Stimulated activated effector memory CD8-positive, alpha-beta T cell treated with anti-CD3 and anti-CD28 coated beads, Interleukin-12 subunit alpha, Interleukin-12 subunit beta, amount 100 ng/mL, for 72 hours (primary cell): Measurements from ENCODE around the gene ZNF777.
"Not testable (repeated sequence)": the region's sequence is repeated elsewhere in the genome, so short reads cannot be mapped to it uniquely, and the experiment has no call there.

Experiments used
- ATAC-seq: fragments of 150-1000 bp; cut with Tn5 transposase; 2 replicates; pipeline ENCODE4 v1.10.0; 2021
- DNase-seq, 2 donors: peaks; one replicate each; pipeline ENCODE4 v3.0.0; 2021 to 2022; ENCODE audit warnings: low spot score in 2 of 2
- H3K27ac Mint-ChIP-seq: one replicate; pipeline ENCODE4 v1.8.0; 2022; ENCODE audit warnings: mild to moderate bottlenecking, mixed read lengths
- H3K36me3 Mint-ChIP-seq: one replicate; pipeline ENCODE4 v1.8.0; 2022; ENCODE audit warnings: mild to moderate bottlenecking, mixed read lengths
- H3K4me1 Mint-ChIP-seq: one replicate; pipeline ENCODE4 v1.8.0; 2022; ENCODE audit warnings: mixed read lengths
- H3K4me3 Mint-ChIP-seq: one replicate; pipeline ENCODE4 v1.8.0; 2022; ENCODE audit warnings: mild to moderate bottlenecking, mixed read lengths
- H3K9me3 Mint-ChIP-seq: one replicate; pipeline ENCODE4 v1.8.0; 2022; ENCODE audit warnings: mixed read lengths

ZNF777 gene

DNA sequence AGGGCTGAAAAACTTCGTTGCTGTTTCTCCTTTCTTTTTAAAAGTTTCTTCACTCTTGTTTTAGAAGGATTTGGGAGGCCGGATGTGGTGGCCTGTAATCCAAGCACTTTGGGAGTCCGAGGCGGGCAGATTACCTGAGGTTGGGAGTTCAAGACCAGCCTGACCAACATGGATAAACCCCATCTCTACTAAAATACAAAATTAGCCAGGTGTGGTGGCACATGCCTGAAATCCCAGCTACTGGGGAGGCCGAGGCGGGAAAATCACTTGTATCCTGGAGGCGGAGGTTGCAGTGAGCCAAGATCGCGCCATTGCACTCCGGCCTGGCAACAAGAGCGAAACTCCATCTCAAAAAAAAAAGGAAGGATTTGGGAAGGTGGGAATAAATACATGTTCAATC, 14.8 kb downstream of the ZNF777 start:
- H3K4me1 Mint-ChIP-seq, result peaks cover 12% of the 10 kb centered on the region
- not testable (repeated sequence) for H3K9me3 Mint-ChIP-seq, ATAC-seq

DNA sequence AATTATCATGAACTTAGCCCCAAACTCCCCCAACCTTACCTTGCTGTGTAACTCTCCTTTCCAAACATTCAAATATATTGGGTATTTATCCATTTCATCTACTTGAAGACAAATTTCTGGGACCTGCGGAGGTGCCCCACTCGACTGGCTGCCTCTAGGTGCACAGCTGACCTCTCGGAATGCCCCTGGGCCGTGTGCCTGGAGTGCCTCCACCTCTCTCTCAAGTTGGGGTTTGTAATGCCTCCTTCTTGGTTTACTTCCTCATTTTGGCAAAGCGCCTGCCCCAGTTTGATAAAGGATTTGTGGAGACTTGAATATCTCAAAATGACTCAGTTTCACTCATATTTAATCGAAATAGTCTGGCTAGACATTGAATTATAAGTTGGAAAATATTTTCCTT, 16.6 kb downstream of the ZNF777 start:
- ATAC-seq (no peak), DNase-seq (peak in 1 of 2 donors; percentile 22)
- H3K4me1 Mint-ChIP-seq, result peaks cover 26% of the 10 kb centered on the region
- H3K4me3 Mint-ChIP-seq, result no peak overlapping the region
- no peak overlapping the region for H3K27ac Mint-ChIP-seq
- peaks cover 69% of the 10 kb centered on the region for H3K36me3 Mint-ChIP-seq
- no peaks in the 10 kb centered on the region for H3K9me3 Mint-ChIP-seq

More for the DNA sequence above, 14.8 kb downstream of the ZNF777 start:
- DNase-seq, result peak in 1 of 2 donors; percentile 34
- peak overlapping the region; percentile 75 for H3K27ac Mint-ChIP-seq
- peaks cover 86% of the 10 kb centered on the region for H3K36me3 Mint-ChIP-seq
- H3K4me3 Mint-ChIP-seq, result not testable (repeated sequence)

DNA sequence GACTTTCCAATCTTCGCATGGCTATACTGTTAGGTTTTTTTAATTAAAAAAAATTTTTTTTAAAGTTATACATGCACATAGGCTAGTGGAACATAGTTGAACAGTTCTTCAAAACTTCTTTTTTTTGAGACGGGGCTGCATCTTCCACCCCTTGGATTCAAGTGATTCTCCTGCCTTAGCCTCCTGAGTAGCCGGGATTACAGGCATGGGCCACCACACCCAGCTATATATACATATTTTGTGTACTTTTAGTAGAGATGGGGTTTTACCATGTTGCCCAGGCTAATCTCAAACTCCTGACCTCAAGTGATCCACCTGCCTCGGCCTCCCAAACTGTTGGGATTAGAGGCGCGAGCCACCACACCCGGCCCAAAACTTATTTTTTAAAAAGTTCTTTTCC, 17.3 kb downstream of the ZNF777 start:
- DNase-seq (peak in 1 of 2 donors; percentile 12), ATAC-seq (no peak)
- no peak overlapping the region for H3K27ac Mint-ChIP-seq
- peaks cover 32% of the 10 kb centered on the region for H3K4me1 Mint-ChIP-seq
- H3K36me3 Mint-ChIP-seq, result peaks cover 65% of the 10 kb centered on the region
- no peaks in the 10 kb centered on the region for H3K9me3 Mint-ChIP-seq
- H3K4me3 Mint-ChIP-seq, result no peak overlapping the region

DNA sequence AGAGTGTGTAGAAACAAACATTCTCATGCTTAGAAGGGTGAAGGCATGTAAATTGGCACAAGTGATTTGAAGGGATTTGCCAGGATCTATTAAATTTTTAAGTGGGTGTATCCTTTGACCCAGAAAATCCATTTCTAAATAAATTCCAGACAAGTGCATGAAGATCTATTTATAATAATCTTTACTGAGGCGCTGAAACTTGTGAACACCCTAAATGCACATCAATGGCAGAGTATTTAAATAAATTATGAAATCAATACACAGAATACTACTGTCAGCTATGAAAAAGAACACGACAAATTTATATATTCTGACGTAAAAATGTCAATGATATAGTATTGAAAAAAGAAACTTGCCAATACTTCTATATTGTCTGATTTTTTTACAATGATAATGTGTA, 17.9 kb downstream of the ZNF777 start:
- DNase-seq (no peak), ATAC-seq (no peak)
- Mint-ChIP-seq H3K36me3 (peaks cover 68% of the 10 kb centered on the region), H3K4me1 (peaks cover 32% of the 10 kb centered on the region), H3K4me3 (no peak overlapping the region), H3K27ac (no peak overlapping the region), H3K9me3 (no peaks in the 10 kb centered on the region)

DNA sequence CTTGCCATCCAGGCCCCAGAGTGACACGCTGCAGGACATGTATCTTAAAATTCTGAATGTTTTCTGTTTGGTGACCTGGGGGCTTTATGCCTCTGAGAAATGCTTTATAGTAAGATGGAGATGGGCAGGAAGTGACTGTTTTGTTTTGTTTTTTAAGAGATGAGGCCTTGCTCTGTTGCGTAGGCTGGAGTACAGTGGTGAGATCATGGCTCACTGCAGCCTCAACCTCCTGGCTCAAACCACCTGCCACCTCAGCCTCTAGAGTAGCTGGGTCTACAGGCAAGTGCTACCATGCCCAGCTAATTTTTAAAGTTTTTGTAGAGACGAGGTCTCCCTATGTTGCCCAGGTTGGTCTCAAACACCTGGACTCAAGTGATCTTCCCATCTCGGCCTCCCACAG, 20.6 kb downstream of the ZNF777 start:
- DNase-seq (no peak), ATAC-seq (peak; percentile 99)
- H3K27ac Mint-ChIP-seq, result peak overlapping the region; percentile 76
- H3K4me1 Mint-ChIP-seq, result peaks cover 21% of the 10 kb centered on the region
- H3K9me3 Mint-ChIP-seq, result no peaks in the 10 kb centered on the region
- peaks cover 68% of the 10 kb centered on the region for H3K36me3 Mint-ChIP-seq
- H3K4me3 Mint-ChIP-seq, result no peak overlapping the region

DNA sequence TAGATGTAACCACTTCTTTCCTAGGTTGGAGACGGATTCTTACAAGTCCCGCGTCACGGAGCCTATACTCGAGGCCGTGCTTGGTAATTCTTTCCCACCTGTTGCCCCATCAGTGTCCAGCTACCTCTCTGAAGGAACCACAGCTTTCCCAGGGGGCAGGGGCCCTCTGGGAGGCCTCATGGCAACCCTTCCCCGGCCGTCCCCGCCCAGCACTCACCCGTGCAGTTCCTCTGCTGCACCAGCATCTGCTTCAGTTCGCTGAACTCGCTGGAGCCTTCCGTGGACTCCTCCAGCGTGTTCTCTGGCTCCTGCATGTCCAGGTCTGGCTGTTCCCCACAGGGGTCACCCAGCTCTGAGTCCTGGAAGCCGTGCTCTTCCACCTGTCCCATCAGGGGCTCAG, 24.5 kb downstream of the ZNF777 start:
- DNase-seq, result no peak
- Mint-ChIP-seq H3K4me3 (no peak overlapping the region), H3K4me1 (peaks cover 21% of the 10 kb centered on the region), H3K9me3 (no peaks in the 10 kb centered on the region), H3K36me3 (peaks cover 69% of the 10 kb centered on the region), H3K27ac (no peak overlapping the region)
- no peak for ATAC-seq

DNA sequence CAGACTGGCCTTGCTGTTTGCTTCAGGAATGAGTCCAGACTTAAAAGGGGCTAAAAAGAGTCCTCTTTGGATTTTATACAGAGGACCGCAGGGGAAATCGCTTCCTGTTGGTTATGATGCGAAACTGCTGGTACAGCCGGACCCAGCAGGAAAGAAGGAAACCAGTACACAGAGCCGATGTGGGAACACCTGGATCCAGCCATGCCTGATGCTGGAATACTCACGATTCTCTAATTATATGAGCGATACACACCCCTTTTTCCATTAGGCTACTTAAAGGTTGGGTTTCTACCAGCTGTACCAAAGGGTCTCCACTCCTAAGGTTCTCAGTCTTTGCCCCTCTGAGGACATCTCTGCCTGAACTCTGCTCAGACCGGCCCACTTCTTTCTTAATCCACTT, 27.7 kb downstream of the ZNF777 start:
- Mint-ChIP-seq H3K9me3 (no peaks in the 10 kb centered on the region), H3K4me3 (no peak overlapping the region), H3K4me1 (peaks cover 8% of the 10 kb centered on the region), H3K36me3 (peaks cover 67% of the 10 kb centered on the region), H3K27ac (peak overlapping the region; percentile 43)
- no peak for DNase-seq
- ATAC-seq, result no peak

DNA sequence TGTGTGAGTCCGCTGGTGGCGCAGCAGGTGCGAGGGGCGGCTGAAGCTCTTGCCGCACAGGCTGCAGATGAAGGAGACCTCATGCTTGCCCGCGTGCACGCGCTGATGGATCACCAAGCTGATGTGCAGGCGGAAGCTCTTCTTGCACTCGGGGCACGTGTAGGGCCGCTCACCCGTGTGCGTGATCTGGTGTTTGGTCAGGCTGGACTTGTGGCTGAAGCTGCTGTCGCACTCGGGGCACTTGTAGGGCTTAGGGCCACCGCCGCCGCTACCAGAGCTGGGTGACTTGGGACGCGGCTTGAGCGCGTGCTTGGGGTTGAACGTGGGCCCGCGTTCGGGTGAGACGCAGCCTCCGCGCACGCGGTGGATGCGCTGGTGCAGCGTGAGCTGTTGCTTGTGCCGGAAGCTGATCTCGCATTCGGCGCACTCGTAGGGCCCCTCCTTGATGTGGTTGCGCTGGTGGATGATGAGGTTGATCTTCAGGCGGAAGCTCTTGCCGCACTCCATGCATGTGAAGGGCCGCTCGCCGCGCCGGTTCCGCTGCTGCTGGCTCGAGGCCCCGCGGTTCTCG, 28.7 kb downstream of the ZNF777 start:
- H3K36me3 Mint-ChIP-seq, result peaks cover 58% of the 10 kb centered on the region
- ATAC-seq, result no peak

DNA sequence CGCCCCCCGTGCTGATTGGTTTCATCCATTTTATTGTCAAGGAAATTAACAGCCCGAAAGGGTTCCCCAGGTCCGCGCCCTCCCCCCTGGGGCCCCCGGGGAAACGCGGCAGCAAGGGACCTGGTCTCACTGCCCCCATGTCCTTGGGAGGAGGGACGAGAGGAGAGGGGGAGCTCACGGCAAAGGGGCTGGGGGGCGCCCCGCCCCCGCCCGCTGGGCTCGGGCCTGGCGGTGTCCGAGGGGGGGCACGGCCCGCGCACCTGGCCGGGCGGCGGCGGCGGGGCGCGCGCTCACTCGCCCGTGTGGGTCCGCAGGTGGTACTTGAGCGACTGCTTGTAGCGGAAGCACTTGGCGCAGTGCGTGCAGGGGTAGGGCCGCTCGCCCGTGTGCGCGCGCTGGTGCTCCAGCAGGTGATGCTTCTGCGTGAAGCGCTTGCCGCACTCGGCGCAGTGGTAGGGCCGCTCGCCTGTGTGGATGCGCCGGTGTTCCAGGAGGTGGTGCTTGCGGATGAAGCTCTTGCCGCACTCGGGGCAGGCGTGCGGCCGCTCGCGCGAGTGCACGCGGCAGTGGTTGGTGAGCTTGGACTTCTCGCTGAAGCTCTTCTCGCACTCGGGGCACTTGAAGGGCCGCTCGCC, 29.3 kb downstream of the ZNF777 start:
- no peak for ATAC-seq
- Mint-ChIP-seq H3K9me3 (no peaks in the 10 kb centered on the region), H3K4me1 (peaks cover 8% of the 10 kb centered on the region), H3K36me3 (peaks cover 52% of the 10 kb centered on the region), H3K27ac (no peak overlapping the region), H3K4me3 (no peak overlapping the region)
- DNase-seq, result no peak

More for the DNA sequence above, 28.7 kb downstream of the ZNF777 start:
- no peak overlapping the region for H3K27ac Mint-ChIP-seq
- peaks cover 8% of the 10 kb centered on the region for H3K4me1 Mint-ChIP-seq
- no peaks in the 10 kb centered on the region for H3K9me3 Mint-ChIP-seq
- no peak overlapping the region for H3K4me3 Mint-ChIP-seq
- no peak for DNase-seq

DNA sequence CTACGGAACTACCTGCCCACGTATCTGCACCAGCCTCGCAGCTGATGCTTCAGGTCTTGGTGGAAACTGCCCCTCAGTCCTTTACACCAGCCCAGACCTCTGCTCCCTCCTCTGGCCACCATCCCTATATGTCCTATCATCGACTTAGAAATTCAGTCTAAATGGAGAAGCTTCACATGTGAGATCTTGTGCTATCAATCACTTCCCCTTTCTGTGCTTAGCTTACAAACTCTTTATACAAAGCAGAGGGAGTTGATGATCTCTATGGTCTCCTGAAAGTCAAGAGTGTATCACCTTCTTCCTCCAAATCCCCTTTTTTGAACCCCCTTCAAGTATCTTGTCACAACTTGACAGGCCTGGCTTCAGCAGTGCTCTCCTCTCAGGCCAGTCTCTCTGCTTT, 30.7 kb downstream of the ZNF777 start:
- peaks cover 37% of the 10 kb centered on the region for H3K36me3 Mint-ChIP-seq
- no peak for ATAC-seq
- DNase-seq, result no peak
- no peaks in the 10 kb centered on the region for H3K9me3 Mint-ChIP-seq
- peaks cover 8% of the 10 kb centered on the region for H3K4me1 Mint-ChIP-seq
- no peak overlapping the region for H3K4me3 Mint-ChIP-seq
- H3K27ac Mint-ChIP-seq, result peak overlapping the region; percentile 62

DNA sequence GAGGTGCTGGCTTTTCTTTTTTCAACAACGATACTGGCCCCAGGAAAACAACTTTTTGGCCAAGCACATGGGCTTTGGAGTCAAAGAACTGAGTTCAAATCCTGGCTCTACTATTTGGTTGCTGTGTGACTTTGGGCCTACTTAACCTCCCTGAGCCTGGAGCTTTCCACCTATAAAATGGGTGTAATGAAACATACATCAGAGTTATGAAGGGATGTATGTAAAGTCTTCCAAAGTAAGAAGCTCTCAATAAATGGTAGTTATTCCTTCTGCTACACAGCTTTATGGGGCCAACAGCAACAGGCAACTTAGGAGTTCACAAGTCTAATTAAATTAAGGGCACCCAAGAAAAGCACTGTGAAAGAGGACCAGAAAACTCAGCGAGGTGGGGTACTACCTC, 33.0 kb downstream of the ZNF777 start:
- Mint-ChIP-seq H3K4me3 (no peak overlapping the region), H3K27ac (no peak overlapping the region), H3K36me3 (peaks cover 16% of the 10 kb centered on the region), H3K9me3 (no peaks in the 10 kb centered on the region), H3K4me1 (peaks cover 8% of the 10 kb centered on the region)
- DNase-seq, result no peak
- ATAC-seq, result no peak

DNA sequence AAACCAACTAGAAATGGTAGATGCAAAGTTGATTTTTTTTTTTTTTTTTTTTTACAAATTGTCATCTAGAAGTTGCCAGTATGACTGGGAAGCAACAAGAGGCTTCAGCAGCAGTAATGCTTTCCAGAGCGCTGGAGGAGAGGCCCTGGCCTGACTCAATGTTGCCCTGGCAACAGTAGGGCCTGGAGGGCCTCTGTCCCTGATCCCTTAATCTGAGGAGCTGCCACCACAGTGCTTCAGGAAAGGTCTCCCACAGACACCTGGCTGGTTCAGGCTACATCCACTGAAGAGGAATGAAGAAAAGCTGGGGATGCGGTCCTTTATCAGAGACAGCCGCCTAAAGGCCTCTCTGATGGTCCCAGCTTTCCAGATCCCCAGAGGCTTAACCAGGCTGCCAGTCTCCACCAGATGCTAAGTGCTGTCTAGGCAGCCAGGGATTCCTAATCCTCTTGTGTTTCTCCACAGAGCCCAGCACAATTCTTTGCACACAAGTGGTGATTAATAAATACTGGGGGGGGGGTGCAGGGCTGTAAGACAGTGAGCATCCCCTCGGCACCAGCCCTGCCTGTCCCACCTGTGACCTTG, 33.7 kb downstream of the ZNF777 start:
- Mint-ChIP-seq H3K36me3 (peaks cover 10% of the 10 kb centered on the region), H3K27ac (no peak overlapping the region), H3K4me1 (peaks cover 8% of the 10 kb centered on the region), H3K9me3 (no peaks in the 10 kb centered on the region), H3K4me3 (no peak overlapping the region)
- ATAC-seq (no peak), DNase-seq (no peak)

DNA sequence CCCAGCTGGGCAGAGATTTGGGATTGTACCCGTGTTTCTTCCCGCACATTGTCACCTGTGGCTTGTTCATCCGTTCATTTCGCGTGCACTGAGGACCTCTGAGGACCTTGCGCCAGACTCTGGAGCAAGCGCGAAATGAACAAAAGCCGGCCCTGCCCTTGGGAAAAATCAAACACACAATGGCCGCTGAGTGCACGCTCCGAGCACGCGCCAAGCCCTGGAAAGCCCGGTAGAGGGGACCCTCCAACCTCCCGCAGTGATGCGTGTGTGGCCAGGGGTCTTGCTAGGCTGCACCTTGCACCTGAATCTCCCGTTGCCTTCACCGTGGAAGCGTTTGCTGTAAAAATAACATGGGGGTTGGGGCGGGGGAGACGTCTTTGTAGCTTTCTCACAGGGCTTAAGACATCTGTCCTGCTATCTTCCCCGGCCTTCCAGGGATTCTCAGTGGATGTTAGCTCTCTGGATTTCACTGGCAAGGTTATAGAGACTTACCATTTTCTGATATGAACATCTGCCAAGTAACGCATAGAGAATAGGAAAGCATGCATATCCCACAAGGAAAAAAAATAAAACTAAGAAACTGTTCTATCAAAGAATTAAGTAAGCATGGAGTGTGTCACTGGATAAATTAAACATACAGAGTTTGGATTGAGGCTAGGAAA, 37.3 kb downstream of the ZNF777 start:
- no peak for DNase-seq
- no peaks in the 10 kb centered on the region for H3K4me1 Mint-ChIP-seq
- no peak for ATAC-seq
- H3K36me3 Mint-ChIP-seq, result no peaks in the 10 kb centered on the region
- H3K27ac Mint-ChIP-seq, result peak overlapping the region; percentile 43
- H3K4me3 Mint-ChIP-seq, result peak overlapping the region; percentile 71
- H3K9me3 Mint-ChIP-seq, result no peaks in the 10 kb centered on the region

DNA sequence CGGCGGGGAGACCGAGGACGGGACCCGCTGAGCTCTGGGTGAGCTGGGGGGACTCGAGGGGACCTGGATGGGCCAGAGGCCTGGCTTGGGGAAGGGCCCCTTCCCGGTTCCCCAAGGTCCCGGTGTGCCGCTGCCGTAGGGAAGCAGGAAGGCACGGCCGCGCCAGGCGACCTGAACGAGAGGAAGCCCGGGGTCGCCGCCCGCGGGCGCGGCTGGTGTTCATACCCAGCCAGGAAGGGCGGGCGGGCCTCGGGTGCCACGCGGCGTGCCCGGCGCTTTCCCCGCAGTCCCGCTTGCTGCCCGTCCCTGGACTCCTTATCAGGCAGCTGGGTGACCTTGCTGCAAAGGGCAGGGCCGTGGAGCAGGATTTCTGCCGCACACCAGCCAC, 38.0 kb downstream of the ZNF777 start:
- Mint-ChIP-seq H3K9me3 (no peaks in the 10 kb centered on the region), H3K27ac (peak overlapping the region; percentile 43), H3K36me3 (no peaks in the 10 kb centered on the region), H3K4me1 (no peaks in the 10 kb centered on the region), H3K4me3 (peak overlapping the region; percentile 71)
- DNase-seq (peak in 1 of 2 donors; percentile 80), ATAC-seq (peak; percentile 4)

DNA sequence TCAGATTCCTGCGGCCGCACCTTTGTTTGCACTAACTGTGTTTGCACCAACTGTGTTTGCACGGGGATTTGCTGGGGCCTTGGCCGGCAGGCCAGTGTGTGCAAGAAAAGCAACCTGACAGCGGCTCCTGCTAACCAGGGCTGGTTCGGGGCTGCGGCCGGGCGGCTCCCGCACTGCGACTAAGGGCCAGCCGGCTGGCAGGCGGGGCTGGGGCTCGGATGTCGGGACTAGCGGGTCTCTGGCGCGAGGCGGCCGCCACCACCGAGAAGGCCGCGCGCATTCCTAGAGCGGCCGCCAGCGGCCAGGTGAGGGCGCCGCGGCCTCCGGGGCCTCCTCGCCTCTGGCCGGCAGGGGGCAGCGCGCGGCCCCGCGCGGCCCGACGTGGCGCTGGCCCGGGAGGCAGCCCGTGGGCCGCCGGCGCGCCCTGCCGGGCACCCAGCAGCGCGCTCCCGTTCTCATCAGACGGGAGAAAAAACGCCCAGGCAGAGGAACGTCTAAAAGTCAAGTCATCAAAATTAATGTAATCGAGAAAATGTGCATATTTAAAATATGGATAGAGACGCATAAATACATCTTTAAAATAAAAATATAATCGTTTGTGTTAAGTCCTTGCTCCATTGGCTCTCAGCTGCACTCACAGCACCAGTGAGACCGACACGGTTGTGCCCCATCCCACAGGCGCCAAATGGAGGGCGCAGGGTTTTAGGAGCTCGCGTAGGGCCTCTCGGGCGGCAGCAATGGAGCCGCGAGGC, 38.5 kb downstream of the ZNF777 start:
- Mint-ChIP-seq H3K36me3 (no peaks in the 10 kb centered on the region), H3K27ac (peak overlapping the region; percentile 56)

More for the DNA sequence above, 38.5 kb downstream of the ZNF777 start:
- Mint-ChIP-seq H3K9me3 (no peaks in the 10 kb centered on the region), H3K4me1 (no peaks in the 10 kb centered on the region), H3K4me3 (peak overlapping the region; percentile 71)
- ATAC-seq (peak; percentile 99), DNase-seq (peak; percentile 79 to 83)
